OCI-LY7 (cell line): ENCODE results near the gene CEP295NL.

Experiments used
- CTCF ChIP-seq: fragments of 200-600 bp; sonication (generic); conservative IDR thresholded peaks from 2 replicates; pipeline ENCODE4 v1.5.1; 2014; ENCODE audit warnings: mild to moderate bottlenecking, antibody characterized with exemption, low read length, moderate library complexity, mixed read lengths
- EZH2phosphoT487 ChIP-seq: fragments of 200-600 bp; sonication (generic); IDR thresholded peaks from 2 replicates; pipeline ENCODE4 v1.6.1; 2018; ENCODE audit warnings: low read depth, borderline replicate concordance, mild to moderate bottlenecking, mixed run types, antibody characterized with exemption, low read length, moderate library complexity, mixed read lengths

GRCh38 chr17:78925662-78926555, 22.9 kb upstream of the CEP295NL start:
- no peak for TF ChIP-seq EZH2phosphoT487
- TF ChIP-seq CTCF, result no peak
